Lower leg skin (tissue), 3 donors: ENCODE measurements around the gene RABGAP1.

Experiments used
- POLR2A ChIP-seq, 2 donors: fragments of 450-650 bp; IDR thresholded peaks; one replicate each; pipeline ENCODE4 v1.6.1; 2016 to 2017; ENCODE audit warnings: antibody characterized with exemption in 2 of 2, mild to moderate bottlenecking in 1 of 2, moderate library complexity in 1 of 2
- TF ChIP-seq, protein P1 (sequence below), 3 donors: fragments of 450-650 bp; IDR thresholded peaks; one replicate each; pipeline ENCODE4 v1.5.1; 2016; ENCODE audit warnings: antibody characterized with exemption in 3 of 3, mild to moderate bottlenecking in 3 of 3, moderate library complexity in 2 of 3

DNA sequence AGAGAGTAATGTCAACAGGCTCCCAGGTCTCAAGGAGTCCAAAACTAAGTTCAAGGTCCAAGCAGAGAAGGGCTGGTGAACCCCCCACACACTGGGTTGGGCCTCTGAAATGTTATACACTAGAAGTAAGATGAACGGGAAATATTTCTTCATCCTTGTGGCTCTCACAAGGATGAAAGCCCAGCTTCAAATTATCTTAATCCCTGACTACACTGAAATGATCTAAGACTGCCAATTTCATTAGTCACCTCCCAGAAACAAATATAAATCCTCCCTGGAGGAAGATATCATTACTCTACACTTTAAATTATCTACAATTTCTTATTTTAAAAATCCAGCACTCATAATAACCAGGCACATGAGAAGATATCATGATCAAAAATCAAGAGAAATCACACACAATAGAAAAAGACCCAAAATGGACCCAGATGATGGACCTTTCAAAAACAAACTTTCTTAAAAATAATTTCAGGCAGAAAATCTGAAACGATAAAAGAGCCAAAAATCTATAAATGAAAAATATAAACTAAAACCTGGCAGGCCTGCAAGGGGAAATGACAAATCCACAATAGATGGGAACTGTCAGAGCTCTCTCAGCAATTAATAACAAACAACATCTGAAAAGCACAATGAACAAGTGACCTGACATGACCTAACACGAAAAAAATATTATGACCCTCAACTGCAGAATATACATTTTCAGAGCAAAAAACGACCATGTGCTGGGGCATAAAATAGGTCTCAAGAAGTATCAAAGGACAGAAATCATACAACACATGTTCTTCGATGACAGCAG lies 210.1 kb downstream of the RABGAP1 start:
- no peak for TF ChIP-seq POLR2A (IDR thresholded peaks at IDR 0.05)
- TF ChIP-seq, protein P1, sequence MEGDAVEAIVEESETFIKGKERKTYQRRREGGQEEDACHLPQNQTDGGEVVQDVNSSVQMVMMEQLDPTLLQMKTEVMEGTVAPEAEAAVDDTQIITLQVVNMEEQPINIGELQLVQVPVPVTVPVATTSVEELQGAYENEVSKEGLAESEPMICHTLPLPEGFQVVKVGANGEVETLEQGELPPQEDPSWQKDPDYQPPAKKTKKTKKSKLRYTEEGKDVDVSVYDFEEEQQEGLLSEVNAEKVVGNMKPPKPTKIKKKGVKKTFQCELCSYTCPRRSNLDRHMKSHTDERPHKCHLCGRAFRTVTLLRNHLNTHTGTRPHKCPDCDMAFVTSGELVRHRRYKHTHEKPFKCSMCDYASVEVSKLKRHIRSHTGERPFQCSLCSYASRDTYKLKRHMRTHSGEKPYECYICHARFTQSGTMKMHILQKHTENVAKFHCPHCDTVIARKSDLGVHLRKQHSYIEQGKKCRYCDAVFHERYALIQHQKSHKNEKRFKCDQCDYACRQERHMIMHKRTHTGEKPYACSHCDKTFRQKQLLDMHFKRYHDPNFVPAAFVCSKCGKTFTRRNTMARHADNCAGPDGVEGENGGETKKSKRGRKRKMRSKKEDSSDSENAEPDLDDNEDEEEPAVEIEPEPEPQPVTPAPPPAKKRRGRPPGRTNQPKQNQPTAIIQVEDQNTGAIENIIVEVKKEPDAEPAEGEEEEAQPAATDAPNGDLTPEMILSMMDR (IDR thresholded peaks at IDR 0.05), result no peak
